GM18907 (cell line): ENCODE results near the gene PTPRN2.

Experiments used
- ATAC-seq: cut with Tn5 transposase; IDR thresholded peaks from one replicate; pipeline ENCODE4 v1.9.1; 2021; ENCODE audit warnings: mild to moderate bottlenecking, moderate library complexity; ENCODE audit not compliant: unreplicated experiment

Gene PTPRN2

GRCh38 chr7:157690058-157690832, 897.4 kb downstream of the PTPRN2 start:
- no peak for ATAC-seq

DNA sequence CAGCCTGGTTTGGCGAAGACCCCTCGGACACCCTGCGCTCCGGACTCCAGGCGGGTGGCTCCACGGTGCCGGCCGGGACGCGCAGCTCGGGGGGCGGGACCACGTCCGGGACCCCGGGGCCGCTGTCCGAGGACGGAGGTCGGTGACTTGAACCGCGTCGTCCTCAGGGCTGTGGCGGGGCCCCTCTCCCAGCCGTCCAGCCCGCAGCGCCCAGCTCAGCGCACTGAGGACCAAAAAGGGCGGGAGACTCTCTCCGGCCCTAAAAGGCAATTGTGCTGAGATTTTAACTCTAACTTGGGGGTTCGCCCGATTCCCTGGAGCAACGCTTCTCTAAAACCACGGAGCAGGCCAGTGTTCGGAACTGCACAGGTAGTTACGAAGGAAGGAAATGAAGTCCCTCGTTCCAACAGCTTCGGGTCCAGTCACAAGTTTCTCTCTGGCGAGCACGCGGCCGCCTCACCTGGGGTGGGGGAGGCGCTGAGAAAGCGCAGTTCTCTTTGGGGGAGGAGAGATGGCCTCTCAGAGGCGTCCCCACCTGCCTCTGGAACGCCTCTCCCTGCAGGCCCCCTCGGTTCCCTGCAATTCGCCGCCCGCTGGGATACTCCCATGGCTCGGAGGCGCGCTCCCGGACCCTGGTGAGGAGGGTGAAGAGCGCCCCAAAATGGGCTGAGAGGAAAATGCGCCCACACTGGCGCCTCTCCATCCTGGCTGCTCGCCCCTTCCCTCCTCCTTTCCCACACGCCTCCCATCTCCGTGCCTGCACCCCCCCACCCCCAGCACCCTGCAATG, 898.2 kb downstream of the PTPRN2 start:
- ATAC-seq: no peak

GRCh38 chr7:157688533-157689268, 898.9 kb downstream of the PTPRN2 start:
- ATAC-seq: no peak

- ATAC-seq: no peak
Observed at GRCh38 chr7:157687845-157688532, 899.6 kb downstream of the PTPRN2 start.

GRCh38 chr7:157687158-157687557, 900.5 kb downstream of the PTPRN2 start:
- no peak for ATAC-seq

DNA sequence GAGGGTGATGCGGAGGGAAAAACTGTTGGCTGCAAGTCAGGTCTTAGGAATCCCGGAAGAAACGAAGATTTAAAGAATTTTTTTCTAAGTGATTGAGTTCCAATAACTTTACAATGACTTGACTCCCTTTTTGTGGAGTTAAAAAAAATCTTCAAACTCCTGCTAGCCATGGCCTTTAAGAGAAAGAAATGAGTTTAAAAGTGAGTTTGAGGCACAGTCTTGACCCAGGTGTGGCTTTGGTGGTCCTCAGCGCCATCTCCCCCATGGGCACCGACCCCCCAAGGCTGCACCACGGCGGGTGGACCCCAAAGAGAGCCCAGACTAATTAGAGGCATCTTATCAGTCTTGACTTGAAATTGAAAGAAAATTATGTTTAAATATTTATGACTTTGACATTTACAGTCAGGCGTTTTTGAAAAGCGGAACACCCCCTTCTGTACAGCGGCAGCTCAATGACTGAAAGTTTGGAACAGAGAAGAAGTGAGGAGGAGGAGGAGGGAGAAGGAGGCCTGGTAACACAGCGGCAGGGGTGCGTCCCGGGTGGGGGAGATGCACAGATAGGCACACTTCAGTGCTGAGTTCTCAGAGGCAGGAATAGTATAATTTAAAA, 901.2 kb downstream of the PTPRN2 start:
- ATAC-seq: no peak

GRCh38 chr7:157685430-157686284, 902.0 kb downstream of the PTPRN2 start:
- ATAC-seq: no peak

- no peak for ATAC-seq
Observed at GRCh38 chr7:157684909-157685429, 902.7 kb downstream of the PTPRN2 start.

GRCh38 chr7:157684157-157684908, 903.3 kb downstream of the PTPRN2 start:
- ATAC-seq: no peak

GRCh38 chr7:157683747-157684156, 903.9 kb downstream of the PTPRN2 start:
- ATAC-seq: no peak

DNA sequence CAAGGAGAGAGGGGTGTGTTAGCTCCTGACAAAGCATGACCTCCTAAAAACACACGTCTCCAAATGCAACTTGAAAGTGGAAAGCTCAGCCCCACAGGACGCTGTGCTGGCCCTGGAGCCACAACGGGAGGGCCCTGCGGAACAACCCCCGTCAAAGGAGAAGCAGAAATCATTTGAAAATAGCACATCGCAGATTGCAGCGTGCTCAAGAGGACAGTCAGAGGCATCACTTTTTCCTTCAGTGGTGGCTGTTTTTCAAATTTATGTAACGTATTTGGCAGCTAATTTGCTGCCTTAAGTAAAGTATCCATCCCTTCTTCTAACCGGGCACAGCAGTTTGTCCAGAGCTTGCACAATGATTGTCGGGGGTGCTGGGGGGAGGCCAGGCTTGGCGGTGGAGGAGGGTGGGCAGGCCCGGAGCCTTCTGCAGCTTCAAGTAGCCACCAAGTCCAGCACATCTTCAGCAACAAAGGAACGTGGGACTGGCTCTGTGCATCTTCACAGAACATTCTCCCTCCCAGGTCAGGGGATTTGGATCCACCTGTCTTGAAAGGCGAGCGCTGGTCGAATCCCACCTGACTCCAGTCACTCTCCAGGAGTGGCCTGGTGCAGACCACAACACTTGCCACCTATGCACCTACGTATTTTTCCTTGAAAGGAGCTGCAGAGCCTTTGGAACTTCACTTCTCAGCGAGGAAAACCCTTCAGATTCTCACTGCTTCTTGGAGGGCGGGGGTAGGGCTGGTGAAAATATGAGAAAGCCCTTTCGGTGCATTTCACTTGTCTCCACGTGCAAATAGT, 904.5 kb downstream of the PTPRN2 start:
- no peak for ATAC-seq

DNA sequence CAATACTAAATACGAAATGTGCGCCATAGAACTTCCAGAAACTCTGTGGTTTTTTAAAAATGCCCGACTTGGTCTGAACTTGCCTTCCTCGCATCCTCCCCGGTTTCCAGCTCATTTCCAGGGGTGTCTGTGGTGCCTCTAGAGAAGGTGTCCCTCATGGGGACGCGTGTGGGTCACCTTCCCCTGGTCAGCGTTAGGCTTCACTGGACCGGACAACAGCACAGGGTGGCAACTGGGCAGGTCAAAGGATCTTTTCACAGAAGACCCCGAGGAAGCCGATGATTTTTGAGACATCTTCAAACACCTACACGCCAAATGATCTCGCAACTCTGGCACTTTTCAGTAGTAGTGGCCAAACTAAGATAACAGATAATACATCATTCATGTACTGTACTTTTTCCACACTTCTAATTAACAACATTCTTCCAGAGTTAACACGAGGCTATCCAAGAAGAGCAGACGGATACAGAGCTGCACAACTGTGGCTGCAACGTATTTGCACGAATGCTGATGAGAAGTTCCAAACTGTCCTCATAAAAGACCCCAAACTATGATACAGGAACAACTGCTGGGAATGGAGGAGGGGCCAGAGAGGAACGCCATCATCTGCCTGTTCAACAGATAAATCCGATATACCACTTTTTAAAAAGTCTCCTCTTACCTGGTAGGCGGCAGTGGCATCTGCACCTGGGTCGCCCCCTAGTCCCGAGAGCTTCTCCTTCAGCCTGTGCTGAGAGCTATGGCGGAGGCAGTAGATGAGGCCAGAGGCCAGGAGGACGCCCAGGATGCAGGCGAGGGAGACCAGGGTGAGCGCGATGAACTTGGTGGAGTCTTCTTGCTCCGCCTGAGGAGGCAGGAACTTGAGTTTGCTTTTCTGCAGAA, 905.3 kb downstream of the PTPRN2 start:
- ATAC-seq: no peak

GRCh38 chr7:157679607-157680006, 908.0 kb downstream of the PTPRN2 start:
- no peak for ATAC-seq

DNA sequence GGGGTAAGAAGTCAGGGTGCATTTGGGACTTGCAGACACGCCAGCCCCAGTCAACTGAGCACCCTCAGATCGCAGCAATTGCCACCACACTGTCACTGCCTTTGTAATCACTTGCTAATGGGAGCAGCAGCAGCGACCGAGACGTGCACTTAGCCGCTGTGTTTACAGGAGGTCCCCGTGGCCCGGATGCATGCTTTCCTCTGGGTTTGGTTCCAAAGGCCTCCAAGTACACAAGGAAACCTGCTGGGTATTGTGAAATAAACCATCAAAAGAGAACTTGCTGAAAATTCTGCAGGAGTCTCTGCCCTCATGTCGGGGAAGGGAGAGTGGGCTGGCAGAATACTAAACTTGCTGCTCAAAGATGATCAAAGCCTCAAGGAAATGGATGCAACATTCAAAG, 909.1 kb downstream of the PTPRN2 start:
- ATAC-seq: no peak

DNA sequence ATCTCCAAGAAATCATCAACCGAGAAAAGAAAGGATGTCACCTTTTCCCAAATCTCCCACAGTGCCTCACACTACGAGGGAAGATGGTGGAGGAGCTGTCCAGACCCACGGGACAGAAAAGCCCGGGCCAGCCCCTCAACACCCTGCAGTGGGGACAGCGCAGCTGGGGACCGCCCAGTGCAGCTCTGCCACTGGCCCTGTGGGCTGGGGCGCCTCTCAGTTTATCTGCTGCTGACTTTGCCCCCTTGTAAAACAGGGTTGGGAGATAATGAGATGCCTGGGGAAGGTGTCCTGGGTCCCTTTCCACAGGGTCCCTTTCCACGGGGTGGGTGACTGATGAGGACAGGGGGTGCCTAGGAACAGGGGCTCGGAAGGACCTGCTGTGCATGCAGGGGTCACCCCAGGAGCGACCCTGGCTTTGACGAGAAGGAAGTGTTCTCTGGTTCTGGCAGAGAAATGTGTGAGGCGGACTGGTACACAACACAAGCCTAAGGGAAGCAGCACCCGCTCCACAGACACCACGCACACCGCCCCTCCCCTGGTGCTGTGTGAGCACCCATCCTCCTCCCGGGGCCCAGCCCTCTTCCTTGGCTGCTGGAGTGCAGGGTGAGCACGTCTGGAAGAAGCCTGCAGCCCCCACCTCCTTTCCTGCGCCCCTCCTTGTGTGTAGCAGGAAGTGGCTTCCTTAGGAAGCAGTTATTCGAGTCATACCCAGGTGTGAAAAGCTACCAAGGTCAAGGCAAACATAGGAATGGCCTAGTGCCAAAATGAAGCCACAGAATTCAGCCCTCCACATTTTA, 911.0 kb downstream of the PTPRN2 start:
- ATAC-seq: no peak

GRCh38 chr7:157676001-157676400, 911.6 kb downstream of the PTPRN2 start:
- ATAC-seq: no peak
